Bronchial epithelial cell (primary cell): ENCODE results near the gene PDE8A. TPM values are rescaled to one million over a fixed set of nuclear protein-coding genes. Genes with fewer than 3 reads are reported as not detected.

Experiments
- DNase-seq: peaks from one replicate; pipeline ENCODE4 v3.0.0-alpha.2; 2010; ENCODE audit warnings: low read depth
- FAIRE-seq: peaks from 2 replicates; lab custom pipeline; 2011; peaks lifted over from hg19 to GRCh38; lab: Jason Lieb, UNC
- H3K27me3 ChIP-seq: 2 replicates; pipeline ENCODE4 v1.5.1; 2011; ENCODE audit warnings: low read length; ENCODE audit not compliant: control insufficient read depth, insufficient read depth
- H3K36me3 ChIP-seq: 2 replicates; pipeline ENCODE4 v1.5.1; 2011; ENCODE audit warnings: low read length; ENCODE audit not compliant: control insufficient read depth, insufficient read depth
- H3K4me3 ChIP-seq: 2 replicates; pipeline ENCODE4 v1.5.1; 2011; ENCODE audit warnings: mild to moderate bottlenecking, low read depth, low read length, control low read depth
- total RNA-seq: library from RNA; depleted of rRNA; stranded (reverse); fragments of >200 nt; gene quantifications from 2 replicates; pipeline ENCODE4 v1.2.1, GENCODE V29; 2014
- TF ChIP-seq, protein P1 (sequence below): IDR thresholded peaks from 2 replicates; pipeline ENCODE4 v1.5.1; 2011; ENCODE audit warnings: mild to moderate bottlenecking, moderate library complexity, low read length, control low read depth, inconsistent platforms; ENCODE audit not compliant: insufficient read depth, severe bottlenecking

Gene PDE8A
- total RNA-seq, 1 donor from 2014 or later: 11.6 TPM

DNA sequence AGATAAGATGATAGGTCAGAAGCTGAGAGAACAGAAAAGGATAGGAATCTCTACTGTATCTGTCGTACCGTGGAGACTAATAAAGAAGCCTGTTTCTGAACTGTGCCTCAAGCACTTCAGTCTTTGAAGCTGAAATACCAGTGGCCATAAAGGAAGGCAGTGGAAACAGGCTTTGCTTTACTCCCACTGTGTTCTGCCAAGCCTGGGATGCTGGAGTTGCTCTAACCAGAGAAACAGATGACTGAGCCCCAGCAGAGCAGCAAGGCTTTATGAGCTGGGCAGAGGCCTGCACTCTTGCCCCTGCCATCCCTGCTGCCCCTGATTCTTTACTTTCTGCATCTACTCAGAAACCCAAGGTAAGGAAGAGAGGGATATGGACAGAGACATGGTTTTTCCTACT is 89.4 kb downstream of the PDE8A start:
- Histone ChIP-seq H3K36me3 (peaks cover 4% of the 10 kb centered on the region), H3K27me3 (no peaks in the 10 kb centered on the region), H3K4me3 (no peak overlapping the region)
- TF ChIP-seq, protein P1, sequence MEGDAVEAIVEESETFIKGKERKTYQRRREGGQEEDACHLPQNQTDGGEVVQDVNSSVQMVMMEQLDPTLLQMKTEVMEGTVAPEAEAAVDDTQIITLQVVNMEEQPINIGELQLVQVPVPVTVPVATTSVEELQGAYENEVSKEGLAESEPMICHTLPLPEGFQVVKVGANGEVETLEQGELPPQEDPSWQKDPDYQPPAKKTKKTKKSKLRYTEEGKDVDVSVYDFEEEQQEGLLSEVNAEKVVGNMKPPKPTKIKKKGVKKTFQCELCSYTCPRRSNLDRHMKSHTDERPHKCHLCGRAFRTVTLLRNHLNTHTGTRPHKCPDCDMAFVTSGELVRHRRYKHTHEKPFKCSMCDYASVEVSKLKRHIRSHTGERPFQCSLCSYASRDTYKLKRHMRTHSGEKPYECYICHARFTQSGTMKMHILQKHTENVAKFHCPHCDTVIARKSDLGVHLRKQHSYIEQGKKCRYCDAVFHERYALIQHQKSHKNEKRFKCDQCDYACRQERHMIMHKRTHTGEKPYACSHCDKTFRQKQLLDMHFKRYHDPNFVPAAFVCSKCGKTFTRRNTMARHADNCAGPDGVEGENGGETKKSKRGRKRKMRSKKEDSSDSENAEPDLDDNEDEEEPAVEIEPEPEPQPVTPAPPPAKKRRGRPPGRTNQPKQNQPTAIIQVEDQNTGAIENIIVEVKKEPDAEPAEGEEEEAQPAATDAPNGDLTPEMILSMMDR: no peak
- no peak for DNase-seq
- FAIRE-seq: no peak

DNA sequence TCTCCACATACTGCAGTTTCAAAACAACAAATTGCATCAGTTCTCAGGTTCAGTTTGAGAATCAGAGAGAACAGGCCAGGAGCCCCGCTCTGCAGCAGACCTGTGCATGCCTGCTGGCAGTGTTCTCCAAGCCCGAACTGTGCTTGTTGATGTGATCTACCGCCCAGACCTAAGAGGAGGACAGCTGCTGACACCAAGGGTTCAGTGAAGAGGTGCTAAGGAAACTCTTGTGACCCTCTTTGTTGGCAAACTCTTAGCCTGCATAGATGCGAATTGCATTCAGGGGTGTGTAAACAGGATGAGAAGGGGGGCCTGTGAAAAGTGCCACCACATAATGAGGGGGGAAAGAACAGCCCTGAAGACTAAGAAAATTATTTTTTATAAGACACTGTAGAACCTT is 89.8 kb downstream of the PDE8A start:
- H3K36me3 ChIP-seq: peaks cover 4% of the 10 kb centered on the region
- no peak overlapping the region for H3K4me3 ChIP-seq
- DNase-seq (no peak), FAIRE-seq (no peak)
- no peaks in the 10 kb centered on the region for H3K27me3 ChIP-seq
- TF ChIP-seq, protein P1: no peak

DNA sequence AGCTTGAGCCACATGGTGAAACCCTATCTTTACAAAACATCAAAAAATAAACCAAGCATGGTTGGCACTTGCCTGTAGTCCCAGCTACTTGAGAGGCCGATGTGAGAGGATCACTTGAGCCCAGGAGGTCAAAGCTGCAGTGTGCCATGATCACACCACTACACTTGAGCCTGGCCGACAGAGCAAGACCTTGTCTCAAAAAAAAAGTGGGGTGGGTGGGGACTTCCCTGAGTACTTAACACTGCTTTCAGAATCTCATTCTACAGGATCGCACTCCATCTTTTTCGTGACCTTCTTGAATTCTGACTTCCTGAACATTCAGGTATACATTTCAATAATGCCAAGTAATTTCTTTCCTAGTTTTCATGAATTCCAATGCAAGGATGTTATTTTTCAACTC is 91.3 kb downstream of the PDE8A start:
- Histone ChIP-seq H3K4me3 (no peak overlapping the region), H3K36me3 (peaks cover 1% of the 10 kb centered on the region), H3K27me3 (no peaks in the 10 kb centered on the region)
- TF ChIP-seq, protein P1: no peak
- DNase-seq (no peak), FAIRE-seq (no peak)

DNA sequence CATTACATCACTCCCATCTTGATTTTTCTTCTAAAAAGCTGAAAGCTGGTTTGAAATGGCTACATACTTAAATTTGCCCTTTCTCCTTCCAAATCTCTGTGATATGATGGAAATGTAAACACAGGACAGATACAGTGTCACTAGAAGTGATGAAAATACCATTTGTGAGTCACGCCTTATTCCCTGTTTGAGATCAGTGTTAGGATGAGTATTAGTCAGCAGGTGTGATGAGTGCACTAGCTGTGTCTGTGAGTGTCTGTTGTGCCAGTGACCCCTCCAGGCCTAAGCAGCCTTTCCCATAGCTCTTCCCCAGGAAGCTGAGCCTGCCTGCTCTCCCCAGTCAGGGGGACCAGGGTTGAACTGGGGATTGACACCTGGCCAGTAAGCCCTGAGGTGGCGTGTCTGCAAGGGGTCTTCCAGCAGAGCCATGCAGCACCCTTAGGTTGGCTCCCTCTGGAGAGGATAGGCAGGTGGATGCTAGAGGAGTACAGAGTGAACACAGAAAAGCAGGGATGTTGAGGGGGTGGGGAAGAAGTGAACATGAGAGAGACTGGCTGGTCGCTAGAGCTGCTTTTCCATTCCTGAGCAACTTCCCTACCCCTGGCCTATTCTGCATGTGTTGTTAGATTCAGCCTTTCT is 92.0 kb downstream of the PDE8A start:
- no peak overlapping the region for H3K4me3 ChIP-seq
- no peaks in the 10 kb centered on the region for H3K27me3 ChIP-seq
- DNase-seq (peak; percentile 73), FAIRE-seq (no peak)
- TF ChIP-seq, protein P1: no peak
- peaks cover 1% of the 10 kb centered on the region for H3K36me3 ChIP-seq

DNA sequence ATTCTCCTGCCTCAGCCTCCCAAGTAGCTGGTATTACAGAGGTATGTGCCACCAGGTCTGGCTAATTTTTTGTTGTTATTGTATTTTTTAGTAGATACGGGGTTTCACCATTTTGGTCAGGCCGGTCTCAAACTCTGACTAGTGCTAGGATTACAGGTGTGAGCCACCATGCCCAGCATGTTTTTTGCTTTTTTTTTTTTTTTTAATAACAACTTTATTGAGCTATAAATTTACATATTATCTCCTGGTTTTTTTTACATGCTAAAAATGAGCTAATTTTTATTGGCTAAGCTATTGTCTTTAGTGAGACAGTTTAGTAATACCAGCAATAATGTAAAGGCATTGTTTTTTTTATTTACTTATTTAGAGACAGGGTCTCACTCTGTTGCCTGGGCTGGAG is 105.2 kb downstream of the PDE8A start:
- no peak for DNase-seq
- no peaks in the 10 kb centered on the region for H3K27me3 ChIP-seq
- H3K36me3 ChIP-seq: peaks cover 1% of the 10 kb centered on the region
- no peak overlapping the region for H3K4me3 ChIP-seq
- TF ChIP-seq, protein P1: no peak
- no peak for FAIRE-seq

DNA sequence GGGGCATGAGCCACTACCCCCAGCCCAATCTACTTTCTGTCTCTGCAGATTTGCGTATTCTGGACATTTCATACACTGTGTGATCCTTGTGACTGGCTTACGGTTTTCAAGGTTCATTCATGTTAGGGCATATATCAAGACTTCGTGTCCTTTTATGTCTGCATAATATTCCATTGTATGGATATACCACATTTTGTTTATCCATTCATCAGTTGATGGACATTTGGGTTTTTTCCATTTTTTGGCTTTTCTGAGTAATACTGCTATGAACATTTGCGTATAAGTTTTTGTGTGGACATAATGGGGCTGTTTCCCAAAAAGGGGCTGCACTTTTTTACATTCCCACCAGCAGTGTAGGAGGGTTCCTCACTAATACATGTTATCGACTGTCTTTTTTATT is 106.6 kb downstream of the PDE8A start:
- Histone ChIP-seq H3K4me3 (no peak overlapping the region), H3K27me3 (no peaks in the 10 kb centered on the region), H3K36me3 (peaks cover 3% of the 10 kb centered on the region)
- FAIRE-seq (no peak), DNase-seq (no peak)
- TF ChIP-seq, protein P1: no peak
